Measurements from ENCODE around the gene NTPCR.

NTPCR gene

GRCh38 chr1:233005156-233005555 lies 54.7 kb downstream of the NTPCR start:
- in situ Hi-C loops (cut with MboI; ENCODE audit: low sequenced_read_pairs, unreplicated experiment), result no loop called here
- TF ChIP-seq, protein P1, sequence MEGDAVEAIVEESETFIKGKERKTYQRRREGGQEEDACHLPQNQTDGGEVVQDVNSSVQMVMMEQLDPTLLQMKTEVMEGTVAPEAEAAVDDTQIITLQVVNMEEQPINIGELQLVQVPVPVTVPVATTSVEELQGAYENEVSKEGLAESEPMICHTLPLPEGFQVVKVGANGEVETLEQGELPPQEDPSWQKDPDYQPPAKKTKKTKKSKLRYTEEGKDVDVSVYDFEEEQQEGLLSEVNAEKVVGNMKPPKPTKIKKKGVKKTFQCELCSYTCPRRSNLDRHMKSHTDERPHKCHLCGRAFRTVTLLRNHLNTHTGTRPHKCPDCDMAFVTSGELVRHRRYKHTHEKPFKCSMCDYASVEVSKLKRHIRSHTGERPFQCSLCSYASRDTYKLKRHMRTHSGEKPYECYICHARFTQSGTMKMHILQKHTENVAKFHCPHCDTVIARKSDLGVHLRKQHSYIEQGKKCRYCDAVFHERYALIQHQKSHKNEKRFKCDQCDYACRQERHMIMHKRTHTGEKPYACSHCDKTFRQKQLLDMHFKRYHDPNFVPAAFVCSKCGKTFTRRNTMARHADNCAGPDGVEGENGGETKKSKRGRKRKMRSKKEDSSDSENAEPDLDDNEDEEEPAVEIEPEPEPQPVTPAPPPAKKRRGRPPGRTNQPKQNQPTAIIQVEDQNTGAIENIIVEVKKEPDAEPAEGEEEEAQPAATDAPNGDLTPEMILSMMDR (IDR thresholded peaks at IDR 0.05; ENCODE audit: borderline replicate concordance, control extremely low read depth, extremely low read depth, insufficient read depth, missing control alignments), result no peak
- no peak for DNase-seq (ENCODE audit: low spot score)

DNA sequence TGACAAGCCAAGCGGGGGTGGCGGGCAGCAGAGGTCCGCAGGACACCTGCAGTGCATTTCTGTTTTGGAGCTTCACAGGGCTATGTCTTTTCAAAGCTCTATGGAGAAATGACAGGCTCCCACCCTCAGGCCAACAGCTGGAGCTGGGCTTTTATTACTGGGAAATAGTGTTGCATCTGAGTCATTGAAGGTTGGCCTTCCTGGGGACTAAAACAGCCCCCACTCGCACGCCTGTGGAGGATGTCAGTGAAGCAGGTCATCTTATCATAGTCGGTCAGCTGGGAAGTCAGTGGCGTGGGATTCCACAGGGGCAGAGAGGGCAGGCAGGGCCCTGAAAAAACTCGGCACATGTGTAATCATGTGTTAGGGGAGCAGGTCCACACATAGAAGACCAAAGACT lies 55.3 kb downstream of the NTPCR start:
- in situ Hi-C loops (cut with MboI; ENCODE audit: low sequenced_read_pairs, unreplicated experiment), result no loop called here
- DNase-seq (ENCODE audit: low spot score), result no peak

DNA sequence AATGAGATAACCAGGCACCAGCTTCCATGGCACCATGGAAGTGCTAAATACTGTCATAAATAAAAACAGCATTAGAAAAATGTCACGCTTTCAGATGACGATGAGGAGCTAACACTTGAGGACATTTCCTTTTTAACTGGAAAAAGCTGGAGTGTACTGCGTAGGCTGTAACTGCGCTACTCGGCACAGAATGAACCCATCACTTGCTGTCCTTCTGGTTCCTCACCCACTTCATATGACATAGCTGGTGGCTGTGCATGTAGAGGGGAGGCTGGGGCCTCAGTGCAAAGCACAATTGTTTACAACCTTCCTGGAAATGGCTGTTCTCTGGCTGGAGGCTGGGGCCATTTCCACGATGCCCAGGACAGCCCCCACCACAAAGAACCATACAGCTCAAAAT lies 55.7 kb downstream of the NTPCR start:
- in situ Hi-C loops (cut with MboI; ENCODE audit: low sequenced_read_pairs, unreplicated experiment), result no loop called here
- TF ChIP-seq, protein P1 (IDR thresholded peaks at IDR 0.05; ENCODE audit: borderline replicate concordance, control extremely low read depth, extremely low read depth, insufficient read depth, missing control alignments), result no peak
- no peak for DNase-seq (ENCODE audit: low spot score)

More for the DNA sequence above, 55.3 kb downstream of the NTPCR start:
- TF ChIP-seq, protein P1 (IDR thresholded peaks at IDR 0.05; ENCODE audit: borderline replicate concordance, control extremely low read depth, extremely low read depth, insufficient read depth, missing control alignments), result no peak

DNA sequence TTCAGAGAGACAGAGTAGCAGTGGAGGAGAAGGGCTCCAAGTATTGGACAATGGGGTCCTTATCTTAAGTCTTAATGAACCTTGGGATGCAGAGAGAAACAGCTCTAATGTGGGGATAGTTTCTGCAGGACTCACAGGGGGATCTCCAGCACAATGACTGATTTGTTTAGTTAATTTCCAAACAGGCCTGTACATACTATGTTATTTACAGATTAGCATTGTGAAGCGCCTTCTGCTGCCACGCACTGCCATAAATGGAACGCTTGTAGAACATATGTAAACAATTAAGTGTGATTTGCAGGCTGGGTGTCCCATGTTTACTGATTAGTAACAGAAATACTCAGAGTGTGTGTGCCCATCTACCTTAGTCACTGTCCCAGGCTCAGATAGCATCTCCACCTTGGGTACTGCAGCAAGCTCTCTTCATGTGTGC lies 56.1 kb downstream of the NTPCR start:
- in situ Hi-C loops (cut with MboI; ENCODE audit: low sequenced_read_pairs, unreplicated experiment), result no loop called here
- TF ChIP-seq, protein P1 (IDR thresholded peaks at IDR 0.05; ENCODE audit: borderline replicate concordance, control extremely low read depth, extremely low read depth, insufficient read depth, missing control alignments), result no peak
- DNase-seq (ENCODE audit: low spot score), result no peak

- TF ChIP-seq, protein P1 (IDR thresholded peaks at IDR 0.05; ENCODE audit: borderline replicate concordance, control extremely low read depth, extremely low read depth, insufficient read depth, missing control alignments), result no peak
- DNase-seq (ENCODE audit: low spot score), result no peak
- in situ Hi-C loops (cut with MboI; ENCODE audit: low sequenced_read_pairs, unreplicated experiment), result no loop called here
These were observed 59.7 kb downstream of the NTPCR start for GRCh38 chr1:233010146-233010545.

GRCh38 chr1:233012021-233012420 lies 61.6 kb downstream of the NTPCR start:
- TF ChIP-seq, protein P1 (IDR thresholded peaks at IDR 0.05; ENCODE audit: borderline replicate concordance, control extremely low read depth, extremely low read depth, insufficient read depth, missing control alignments), result no peak
- in situ Hi-C loops (cut with MboI; ENCODE audit: low sequenced_read_pairs, unreplicated experiment), result no loop called here
- DNase-seq (ENCODE audit: low spot score), result no peak

DNA sequence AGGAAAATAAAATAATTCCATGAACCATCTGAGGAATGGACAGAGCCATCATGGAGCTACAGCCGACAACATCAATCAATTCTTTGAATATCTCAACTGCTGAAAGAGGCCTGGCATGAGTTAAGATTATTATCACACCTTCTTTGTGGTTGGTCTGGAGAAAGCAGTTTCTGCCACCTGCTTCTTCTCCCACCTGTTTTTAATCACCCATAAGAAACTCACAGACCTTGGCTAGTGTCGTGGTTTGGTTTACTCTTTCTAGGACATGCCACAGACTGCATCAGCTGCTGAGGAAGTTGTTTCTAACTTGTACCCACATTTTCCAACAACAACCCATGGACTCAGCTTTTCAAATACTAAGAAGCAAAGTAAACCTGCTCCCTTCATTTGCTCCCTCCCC lies 65.6 kb downstream of the NTPCR start:
- in situ Hi-C loops (cut with MboI; ENCODE audit: low sequenced_read_pairs, unreplicated experiment), result no loop called here
- TF ChIP-seq, protein P1 (IDR thresholded peaks at IDR 0.05; ENCODE audit: borderline replicate concordance, control extremely low read depth, extremely low read depth, insufficient read depth, missing control alignments), result no peak
- no peak for DNase-seq (ENCODE audit: low spot score)
